Globus pallidus (tissue), 1 donor: Measurements from ENCODE around the gene TOMM5.
"Not testable (repeated sequence)": the region's sequence is repeated elsewhere in the genome, so short reads cannot be mapped to it uniquely, and the experiment has no call there.

ENCODE experiments used
- DNase-seq: peaks from one replicate; pipeline ENCODE4 v3.0.0-alpha.2; 2015; ENCODE audit warnings: low spot score

TOMM5 gene

GRCh38 chr9:37611961-37612360 is 19.6 kb upstream of the TOMM5 start:
- DNase-seq: no peak

GRCh38 chr9:37611014-37611413 is 18.6 kb upstream of the TOMM5 start:
- no peak for DNase-seq

GRCh38 chr9:37609735-37610397 is 17.5 kb upstream of the TOMM5 start:
- DNase-seq: no peak

GRCh38 chr9:37608250-37608649 is 15.9 kb upstream of the TOMM5 start:
- DNase-seq: no peak

- no peak for DNase-seq
Measured at GRCh38 chr9:37604296-37604695, 11.9 kb upstream of the TOMM5 start.

GRCh38 chr9:37602817-37603216 is 10.4 kb upstream of the TOMM5 start:
- no peak for DNase-seq

- DNase-seq: not testable (repeated sequence)
Measured at GRCh38 chr9:37602061-37602460, 9.7 kb upstream of the TOMM5 start.

GRCh38 chr9:37596504-37596903 is 4.1 kb upstream of the TOMM5 start:
- DNase-seq: no peak

- no peak for DNase-seq
Measured at GRCh38 chr9:37593883-37594448, 1.6 kb upstream of the TOMM5 start.

- DNase-seq: no peak
Measured at GRCh38 chr9:37587521-37587920, 4.9 kb downstream of the TOMM5 start.

GRCh38 chr9:37583522-37584121 is 8.8 kb downstream of the TOMM5 start:
- DNase-seq: no peak

- DNase-seq: peak; percentile 61
Measured at GRCh38 chr9:37582548-37583157, 9.7 kb downstream of the TOMM5 start.

GRCh38 chr9:37575921-37576721 is 16.3 kb downstream of the TOMM5 start, which contains the start of gene FBXO10:
TSS of gene FBXO10 (minus strand) at chr9:37576380. CDS start at chr9:37541768, 34,612 bp downstream.
- peak; percentile 71 for DNase-seq

- DNase-seq: peak; percentile 26
Measured at GRCh38 chr9:37575511-37575914, 16.9 kb downstream of the TOMM5 start.

- DNase-seq: peak; percentile 13
Measured at GRCh38 chr9:37575001-37575400, 17.4 kb downstream of the TOMM5 start.

- DNase-seq: no peak
Measured at GRCh38 chr9:37574241-37574721, 18.1 kb downstream of the TOMM5 start.

GRCh38 chr9:37571282-37571681 is 21.1 kb downstream of the TOMM5 start:
- DNase-seq: no peak

GRCh38 chr9:37566716-37567115 is 25.7 kb downstream of the TOMM5 start:
- DNase-seq: no peak

- no peak for DNase-seq
Measured at GRCh38 chr9:37565661-37566618, 26.5 kb downstream of the TOMM5 start.

- no peak for DNase-seq
Measured at GRCh38 chr9:37564916-37565315, 27.5 kb downstream of the TOMM5 start.
